Stimulated activated naive B cell treated with anti-CD40 and anti-IgM and Interleukin-4, amounts not matched to agents 10 μg/mL and 1 μg/mL and 100 μg/mL, for 72 hours (primary cell): ENCODE results near the gene TRIAP1.

Experiments used
- ATAC-seq, 2 donors: fragments of 150-1000 bp; cut with Tn5 transposase; replicated peaks; 2 replicates each; pipeline ENCODE4 v1.10.0; 2021; ENCODE audit warnings: moderate library complexity in 1 of 2
- DNase-seq: peaks from one replicate; pipeline ENCODE4 v3.0.0; 2021
- H3K27ac Mint-ChIP-seq: one replicate; pipeline ENCODE4 v1.8.0; 2022; ENCODE audit warnings: mild to moderate bottlenecking, mixed read lengths
- H3K27me3 Mint-ChIP-seq, 2 donors: one replicate each; pipeline ENCODE4 v1.8.0; 2022; ENCODE audit warnings: mixed read lengths in 2 of 2
- H3K36me3 Mint-ChIP-seq, 2 donors: one replicate each; pipeline ENCODE4 v1.8.0; 2022; ENCODE audit warnings: mixed read lengths in 2 of 2, mild to moderate bottlenecking in 1 of 2
- H3K4me1 Mint-ChIP-seq, 2 donors: one replicate each; pipeline ENCODE4 v1.8.0; 2022; ENCODE audit warnings: mixed read lengths in 2 of 2, mild to moderate bottlenecking in 1 of 2
- H3K4me3 Mint-ChIP-seq, 2 donors: one replicate each; pipeline ENCODE4 v1.8.0; 2022; ENCODE audit warnings: mild to moderate bottlenecking in 2 of 2, mixed read lengths in 2 of 2, moderate library complexity in 1 of 2
- H3K9me3 Mint-ChIP-seq, 2 donors: one replicate each; pipeline ENCODE4 v1.8.0; 2022; ENCODE audit warnings: mixed read lengths in 2 of 2, mild to moderate bottlenecking in 1 of 2

Gene TRIAP1

GRCh38 chr12:120429368-120429767, 16.8 kb downstream of the TRIAP1 start:
- ATAC-seq, result no peak
- H3K9me3 Mint-ChIP-seq, result peaks cover 0 to 2% of the 10 kb centered on the region in 2 donors
- peaks cover 6 to 13% of the 10 kb centered on the region in 2 donors for H3K4me1 Mint-ChIP-seq
- peaks cover 13 to 23% of the 10 kb centered on the region in 2 donors for H3K27me3 Mint-ChIP-seq
- no peak overlapping the region for H3K4me3 Mint-ChIP-seq
- H3K36me3 Mint-ChIP-seq, result no peaks in the 10 kb centered on the region
- no peak for DNase-seq
- H3K27ac Mint-ChIP-seq, result no peak overlapping the region

- no peak overlapping the region for H3K4me3 Mint-ChIP-seq
- no peak for DNase-seq
- no peak for ATAC-seq
- peaks cover 6 to 13% of the 10 kb centered on the region in 2 donors for H3K4me1 Mint-ChIP-seq
- H3K27me3 Mint-ChIP-seq, result peaks cover 13 to 23% of the 10 kb centered on the region in 2 donors
- no peaks in the 10 kb centered on the region for H3K36me3 Mint-ChIP-seq
- H3K27ac Mint-ChIP-seq, result no peak overlapping the region
- H3K9me3 Mint-ChIP-seq, result peaks cover 0 to 2% of the 10 kb centered on the region in 2 donors
Measured at GRCh38 chr12:120428597-120429229, 17.5 kb downstream of the TRIAP1 start.

GRCh38 chr12:120425797-120426196, 20.4 kb downstream of the TRIAP1 start:
- Mint-ChIP-seq H3K36me3 (no peaks in the 10 kb centered on the region), H3K27ac (no peak overlapping the region), H3K4me3 (no peak overlapping the region), H3K4me1 (peaks cover 3 to 6% of the 10 kb centered on the region in 2 donors), H3K9me3 (peaks cover 0 to 2% of the 10 kb centered on the region in 2 donors), H3K27me3 (peaks cover 14 to 23% of the 10 kb centered on the region in 2 donors)
- DNase-seq (no peak), ATAC-seq (no peak)

GRCh38 chr12:120422892-120423456, 23.2 kb downstream of the TRIAP1 start:
- Mint-ChIP-seq H3K36me3 (no peaks in the 10 kb centered on the region), H3K9me3 (no peaks in the 10 kb centered on the region), H3K27ac (no peak overlapping the region), H3K27me3 (peaks cover 4 to 18% of the 10 kb centered on the region in 2 donors), H3K4me3 (no peak overlapping the region), H3K4me1 (no peaks in the 10 kb centered on the region)
- DNase-seq (no peak), ATAC-seq (no peak)

GRCh38 chr12:120421701-120422100, 24.5 kb downstream of the TRIAP1 start:
- no peak overlapping the region for H3K4me3 Mint-ChIP-seq
- ATAC-seq, result no peak
- no peaks in the 10 kb centered on the region for H3K36me3 Mint-ChIP-seq
- H3K9me3 Mint-ChIP-seq, result no peaks in the 10 kb centered on the region
- no peak for DNase-seq
- H3K4me1 Mint-ChIP-seq, result no peaks in the 10 kb centered on the region
- no peak overlapping the region for H3K27ac Mint-ChIP-seq
- peaks cover 10 to 16% of the 10 kb centered on the region in 2 donors for H3K27me3 Mint-ChIP-seq

- H3K27me3 Mint-ChIP-seq, result peaks cover 20 to 33% of the 10 kb centered on the region in 2 donors
Measured at GRCh38 chr12:120417917-120418580, 28.1 kb downstream of the TRIAP1 start.

GRCh38 chr12:120416490-120417216, 29.5 kb downstream of the TRIAP1 start:
- DNase-seq, result no peak
- Mint-ChIP-seq H3K4me3 (no peak overlapping the region), H3K27ac (no peak overlapping the region), H3K27me3 (peaks cover 17 to 42% of the 10 kb centered on the region in 2 donors), H3K9me3 (no peaks in the 10 kb centered on the region), H3K36me3 (no peaks in the 10 kb centered on the region), H3K4me1 (no peaks in the 10 kb centered on the region)
- ATAC-seq, result no peak

More at GRCh38 chr12:120417917-120418580, 28.1 kb downstream of the TRIAP1 start:
- Mint-ChIP-seq H3K9me3 (no peaks in the 10 kb centered on the region), H3K4me3 (no peak overlapping the region), H3K27ac (no peak overlapping the region), H3K4me1 (no peaks in the 10 kb centered on the region), H3K36me3 (no peaks in the 10 kb centered on the region)
- ATAC-seq, result no peak
- DNase-seq, result no peak

GRCh38 chr12:120413901-120414695, 32.1 kb downstream of the TRIAP1 start:
- ATAC-seq (no peak), DNase-seq (no peak)
- Mint-ChIP-seq H3K27ac (no peak overlapping the region), H3K4me1 (no peaks in the 10 kb centered on the region), H3K4me3 (no peak overlapping the region), H3K27me3 (peaks cover 16 to 32% of the 10 kb centered on the region in 2 donors), H3K9me3 (no peaks in the 10 kb centered on the region), H3K36me3 (no peaks in the 10 kb centered on the region)

GRCh38 chr12:120412421-120412820, 33.8 kb downstream of the TRIAP1 start:
- no peaks in the 10 kb centered on the region for H3K4me1 Mint-ChIP-seq
- no peaks in the 10 kb centered on the region for H3K9me3 Mint-ChIP-seq
- H3K4me3 Mint-ChIP-seq, result no peak overlapping the region
- no peaks in the 10 kb centered on the region for H3K36me3 Mint-ChIP-seq
- H3K27me3 Mint-ChIP-seq, result peaks cover 13 to 28% of the 10 kb centered on the region in 2 donors
- no peak overlapping the region for H3K27ac Mint-ChIP-seq
- ATAC-seq (no peak), DNase-seq (no peak)

- no peaks in the 10 kb centered on the region for H3K4me1 Mint-ChIP-seq
- no peaks in the 10 kb centered on the region for H3K36me3 Mint-ChIP-seq
- H3K27ac Mint-ChIP-seq, result no peak overlapping the region
- ATAC-seq (no peak), DNase-seq (no peak)
- peaks cover 0 to 3% of the 10 kb centered on the region in 2 donors for H3K9me3 Mint-ChIP-seq
- H3K27me3 Mint-ChIP-seq, result peaks cover 0 to 16% of the 10 kb centered on the region in 2 donors
- H3K4me3 Mint-ChIP-seq, result no peak overlapping the region
Measured at GRCh38 chr12:120408771-120409170, 37.4 kb downstream of the TRIAP1 start.

GRCh38 chr12:120406553-120406952, 39.6 kb downstream of the TRIAP1 start:
- ATAC-seq, result no peak
- Mint-ChIP-seq H3K36me3 (no peaks in the 10 kb centered on the region), H3K27ac (no peak overlapping the region), H3K4me3 (no peak overlapping the region), H3K9me3 (peaks cover 0 to 3% of the 10 kb centered on the region in 2 donors), H3K4me1 (no peaks in the 10 kb centered on the region), H3K27me3 (peaks cover 11 to 18% of the 10 kb centered on the region in 2 donors)
- no peak for DNase-seq

GRCh38 chr12:120406069-120406468, 40.1 kb downstream of the TRIAP1 start:
- Mint-ChIP-seq H3K36me3 (no peaks in the 10 kb centered on the region), H3K4me1 (no peaks in the 10 kb centered on the region), H3K9me3 (peaks cover 0 to 3% of the 10 kb centered on the region in 2 donors), H3K27me3 (peaks cover 11 to 18% of the 10 kb centered on the region in 2 donors), H3K4me3 (no peak overlapping the region), H3K27ac (no peak overlapping the region)
- ATAC-seq (no peak), DNase-seq (no peak)

- Mint-ChIP-seq H3K36me3 (no peaks in the 10 kb centered on the region), H3K27me3 (peaks cover 22 to 25% of the 10 kb centered on the region in 2 donors), H3K9me3 (peaks cover 0 to 3% of the 10 kb centered on the region in 2 donors), H3K4me3 (no peak overlapping the region), H3K4me1 (peaks cover 0 to 4% of the 10 kb centered on the region in 2 donors), H3K27ac (no peak overlapping the region)
- DNase-seq, result no peak
- ATAC-seq, result no peak
Measured at GRCh38 chr12:120404271-120404670, 41.9 kb downstream of the TRIAP1 start.

- H3K27ac Mint-ChIP-seq, result no peak overlapping the region
- DNase-seq (no peak), ATAC-seq (no peak)
- peaks cover 22 to 28% of the 10 kb centered on the region in 2 donors for H3K27me3 Mint-ChIP-seq
- no peak overlapping the region for H3K4me3 Mint-ChIP-seq
- no peaks in the 10 kb centered on the region for H3K36me3 Mint-ChIP-seq
- H3K9me3 Mint-ChIP-seq, result peaks cover 0 to 3% of the 10 kb centered on the region in 2 donors
- H3K4me1 Mint-ChIP-seq, result peaks cover 0 to 4% of the 10 kb centered on the region in 2 donors
Measured at GRCh38 chr12:120403869-120404268, 42.3 kb downstream of the TRIAP1 start.
